OCI-LY7 (cell line): ENCODE measurements around the gene FOXN1.

Source experiments
- CTCF ChIP-seq: fragments of 200-600 bp; sonication (generic); conservative IDR thresholded peaks from 2 replicates; pipeline ENCODE4 v1.5.1; 2014; ENCODE audit warnings: mild to moderate bottlenecking, antibody characterized with exemption, low read length, moderate library complexity, mixed read lengths
- EZH2phosphoT487 ChIP-seq: fragments of 200-600 bp; sonication (generic); IDR thresholded peaks from 2 replicates; pipeline ENCODE4 v1.6.1; 2018; ENCODE audit warnings: low read depth, borderline replicate concordance, mild to moderate bottlenecking, mixed run types, antibody characterized with exemption, low read length, moderate library complexity, mixed read lengths

GRCh38 chr17:28582513-28582912, 76.4 kb downstream of the FOXN1 start:
- TF ChIP-seq CTCF (no peak), EZH2phosphoT487 (no peak)
